Gastroesophageal sphincter (tissue), 4 donors: Measurements from ENCODE around the gene SYNDIG1. TPM values are rescaled to one million over a fixed set of nuclear protein-coding genes. Genes with fewer than 3 reads are reported as not detected.

ENCODE experiments used
- ATAC-seq: fragments of 150-250 bp; one replicate; pipeline ENCODE4 v1.9.1; 2016; ENCODE audit warnings: mild to moderate bottlenecking, moderate library complexity
- H3K27ac ChIP-seq, 4 donors: fragments of 200-600 bp; sonication (generic) in 3 of 4; 1 replicate in 3 of 4; 2 replicates in 1 of 4; pipeline ENCODE4 v1.5.1; 2016 to 2019
- H3K27me3 ChIP-seq: fragments of 200-600 bp; sonication (generic); one replicate; pipeline ENCODE4 v1.5.1; 2019
- H3K36me3 ChIP-seq, 2 donors: fragments of 200-600 bp; sonication (generic); one replicate each; pipeline ENCODE4 v1.5.1; 2019; ENCODE audit warnings: control low read depth in 1 of 2
- H3K4me1 ChIP-seq, 3 donors: fragments of 200-600 bp; sonication (generic); 1 replicate in 2 of 3; 2 replicates in 1 of 3; pipeline ENCODE4 v1.5.1; 2016 to 2019; ENCODE audit warnings: control low read depth in 2 of 3
- H3K4me3 ChIP-seq, 2 donors: fragments of 200-600 bp; sonication (generic); one replicate each; pipeline ENCODE4 v1.5.1; 2019; ENCODE audit warnings: mild to moderate bottlenecking in 1 of 2, moderate library complexity in 1 of 2
- H3K9me3 ChIP-seq, 3 donors: fragments of 200-600 bp; sonication (generic); one replicate each; pipeline ENCODE4 v1.5.1; 2017 to 2019; ENCODE audit warnings: control low read depth in 2 of 3
- EP300 ChIP-seq: sonication (generic); formaldehyde crosslinking; IDR thresholded peaks from one replicate; pipeline ENCODE4 v1.6.1; 2017; ENCODE audit warnings: antibody characterized with exemption, mild to moderate bottlenecking
- POLR2A ChIP-seq, 2 donors: fragments of 450-650 bp; IDR thresholded peaks; one replicate each; pipeline ENCODE4 v1.6.1; 2017; ENCODE audit warnings: antibody characterized with exemption in 2 of 2, mild to moderate bottlenecking in 2 of 2, moderate library complexity in 1 of 2
- POLR2AphosphoS5 ChIP-seq: sonication (generic); formaldehyde crosslinking; IDR thresholded peaks from one replicate; pipeline ENCODE4 v1.6.1; 2017; ENCODE audit warnings: antibody characterized with exemption
- WGBS, 2 donors: methylation state at CpG; one replicate each; pipeline ENCODE4 v1.1.5; 2018; ENCODE audit warnings: low coverage in 1 of 2; 5-methylcytosine and 5-hydroxymethylcytosine counted together
- total RNA-seq, 4 donors: library from RNA; depleted of rRNA; stranded (reverse); fragments of >200 nt; gene quantifications; one replicate each; pipeline ENCODE4 v1.1.0, GENCODE V29; 2016
- TF ChIP-seq, protein P1 (sequence below), 4 experiments: fragments of 200-600 bp in 2 of 4; fragments of 450-650 bp in 2 of 4; sonication (generic) in 1 of 4; IDR thresholded peaks; one replicate each; pipeline ENCODE4 v1.5.1; 2017 to 2019; ENCODE audit warnings: antibody characterized with exemption in 4 of 4, mild to moderate bottlenecking in 2 of 4, moderate library complexity in 2 of 4

The SYNDIG1 gene
- total RNA-seq, 4 donors from 2014 or later: 0.15 to 0.40 (median 0.16) TPM; not detected in 1

DNA sequence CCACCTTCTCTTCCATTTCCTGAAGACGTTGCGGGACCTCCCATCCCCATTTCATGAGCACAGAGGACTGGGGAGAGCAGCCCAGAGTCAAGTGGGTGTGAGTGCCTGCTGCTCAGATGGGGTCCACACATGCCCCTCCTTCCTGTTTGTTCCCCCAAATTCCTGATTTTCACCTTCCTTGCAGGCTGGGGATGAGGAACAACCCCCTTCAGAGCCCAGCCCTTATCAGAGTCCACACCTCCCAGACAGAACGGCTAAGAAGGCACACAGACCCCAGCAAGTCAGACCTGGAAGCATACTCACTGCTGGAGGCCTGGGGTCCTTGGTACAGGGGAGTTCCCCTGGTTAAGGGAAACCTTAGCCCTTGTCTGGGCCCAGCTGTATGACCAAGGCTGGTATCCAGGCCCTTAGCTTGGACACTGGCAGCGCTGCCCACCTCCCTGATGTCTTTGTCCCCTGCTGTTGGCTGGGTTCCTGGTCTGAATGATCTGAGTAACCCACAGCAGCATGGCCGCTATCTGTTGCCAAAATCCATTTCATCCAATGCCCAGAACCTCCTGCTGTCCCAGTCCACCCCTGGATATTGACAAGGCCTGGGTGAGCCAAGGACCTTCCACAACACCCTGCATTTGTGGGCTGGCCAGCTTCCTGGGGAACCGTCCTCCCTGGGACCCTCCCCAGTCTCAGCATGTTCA is 230.9 kb downstream of the SYNDIG1 start:
- WGBS, 2 donors: 0% methylated on average over 1 of the region's 6 CpGs; no CpG with 5 or more reads in 1 of the 2 donors
- TF ChIP-seq, protein P1, sequence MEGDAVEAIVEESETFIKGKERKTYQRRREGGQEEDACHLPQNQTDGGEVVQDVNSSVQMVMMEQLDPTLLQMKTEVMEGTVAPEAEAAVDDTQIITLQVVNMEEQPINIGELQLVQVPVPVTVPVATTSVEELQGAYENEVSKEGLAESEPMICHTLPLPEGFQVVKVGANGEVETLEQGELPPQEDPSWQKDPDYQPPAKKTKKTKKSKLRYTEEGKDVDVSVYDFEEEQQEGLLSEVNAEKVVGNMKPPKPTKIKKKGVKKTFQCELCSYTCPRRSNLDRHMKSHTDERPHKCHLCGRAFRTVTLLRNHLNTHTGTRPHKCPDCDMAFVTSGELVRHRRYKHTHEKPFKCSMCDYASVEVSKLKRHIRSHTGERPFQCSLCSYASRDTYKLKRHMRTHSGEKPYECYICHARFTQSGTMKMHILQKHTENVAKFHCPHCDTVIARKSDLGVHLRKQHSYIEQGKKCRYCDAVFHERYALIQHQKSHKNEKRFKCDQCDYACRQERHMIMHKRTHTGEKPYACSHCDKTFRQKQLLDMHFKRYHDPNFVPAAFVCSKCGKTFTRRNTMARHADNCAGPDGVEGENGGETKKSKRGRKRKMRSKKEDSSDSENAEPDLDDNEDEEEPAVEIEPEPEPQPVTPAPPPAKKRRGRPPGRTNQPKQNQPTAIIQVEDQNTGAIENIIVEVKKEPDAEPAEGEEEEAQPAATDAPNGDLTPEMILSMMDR (IDR thresholded peaks at IDR 0.05): no peak
- TF ChIP-seq EP300 (no peak), POLR2A (IDR thresholded peaks at IDR 0.05) (no peak), POLR2AphosphoS5 (no peak)
- no peaks in the 10 kb centered on the region for H3K36me3 ChIP-seq
- no peaks in the 10 kb centered on the region for H3K4me1 ChIP-seq
- ATAC-seq: no peak
- no peaks in the 10 kb centered on the region for H3K9me3 ChIP-seq
- H3K27me3 ChIP-seq: no peaks in the 10 kb centered on the region
- no peak overlapping the region for H3K27ac ChIP-seq
- no peak overlapping the region for H3K4me3 ChIP-seq

GRCh38 chr20:24701027-24701426 is 231.6 kb downstream of the SYNDIG1 start:
- no peak overlapping the region for H3K4me3 ChIP-seq
- no peak for ATAC-seq
- H3K9me3 ChIP-seq: no peaks in the 10 kb centered on the region
- H3K27me3 ChIP-seq: no peaks in the 10 kb centered on the region
- H3K27ac ChIP-seq: no peak overlapping the region
- no peaks in the 10 kb centered on the region for H3K36me3 ChIP-seq
- TF ChIP-seq EP300 (no peak), POLR2AphosphoS5 (no peak), POLR2A (IDR thresholded peaks at IDR 0.05) (no peak)
- TF ChIP-seq, protein P1 (IDR thresholded peaks at IDR 0.05): no peak
- 81% methylated on average over 2 of the region's 6 CpGs; no CpG with 5 or more reads in 1 of the 2 donors for WGBS, 2 donors
- H3K4me1 ChIP-seq: no peaks in the 10 kb centered on the region

DNA sequence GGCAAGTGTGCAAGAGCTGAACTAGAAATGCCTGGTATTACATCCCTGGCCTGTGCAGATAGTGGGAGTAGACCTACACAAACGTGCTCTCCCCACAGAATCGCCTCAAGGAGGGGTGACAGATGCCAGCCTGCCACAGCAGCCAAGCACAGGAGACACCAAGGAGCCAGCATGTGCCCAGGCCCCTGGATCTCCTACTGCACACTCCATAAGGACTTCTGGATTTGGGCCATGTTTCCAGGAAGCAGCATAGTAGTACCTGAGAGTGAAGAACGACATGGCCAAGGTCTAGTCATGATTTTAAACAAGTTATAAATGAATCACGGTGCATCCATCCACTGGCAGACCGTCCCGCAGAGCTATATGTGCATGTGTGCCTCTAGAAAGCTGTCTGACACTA is 232.2 kb downstream of the SYNDIG1 start:
- Histone ChIP-seq H3K4me3 (no peak overlapping the region), H3K4me1 (no peaks in the 10 kb centered on the region), H3K9me3 (no peaks in the 10 kb centered on the region), H3K27ac (no peak overlapping the region), H3K27me3 (no peaks in the 10 kb centered on the region), H3K36me3 (no peaks in the 10 kb centered on the region)
- no peak for ATAC-seq
- 52 to 79% methylated on average over 3 of the region's 6 CpGs for WGBS, 2 donors
- TF ChIP-seq, protein P1 (IDR thresholded peaks at IDR 0.05): no peak
- TF ChIP-seq POLR2A (IDR thresholded peaks at IDR 0.05): no peak
- TF ChIP-seq EP300: no peak
- TF ChIP-seq POLR2AphosphoS5: no peak

GRCh38 chr20:24702501-24703283 is 233.3 kb downstream of the SYNDIG1 start:
- no peak for ATAC-seq
- Histone ChIP-seq H3K4me1 (no peaks in the 10 kb centered on the region), H3K4me3 (no peak overlapping the region), H3K27me3 (no peaks in the 10 kb centered on the region), H3K36me3 (no peaks in the 10 kb centered on the region), H3K27ac (no peak overlapping the region), H3K9me3 (no peaks in the 10 kb centered on the region)
- no peak for TF ChIP-seq EP300
- no peak for TF ChIP-seq POLR2A (IDR thresholded peaks at IDR 0.05)
- TF ChIP-seq, protein P1 (IDR thresholded peaks at IDR 0.05): no peak
- no peak for TF ChIP-seq POLR2AphosphoS5
- 61 to 63% methylated on average over 4 to 7 of the region's 16 CpGs for WGBS, 2 donors
